ENCODE results near the gene SYPL1. TPM values are rescaled to one million over a fixed set of nuclear protein-coding genes. Genes with fewer than 3 reads are reported as not detected.

SYPL1 gene
- total RNA-seq, 1 experiment from 2014 or later = 39.2 TPM

GRCh38 chr7:106062521-106062931 lies 49.6 kb downstream of the SYPL1 start:
- Histone ChIP-seq H3K79me2 (ENCODE audit: insufficient read depth, low read length) (no peaks in the 10 kb centered on the region), H3K23ac (ENCODE audit: insufficient read length, low read depth, low read length) (no peak overlapping the region), H3K4me2 (ENCODE audit: insufficient read depth, insufficient read length, low read length) (no peak overlapping the region), H2AFZ (ENCODE audit: low read length) (no peak overlapping the region), H3K9ac (ENCODE audit: extremely low read depth, insufficient read length, low read length) (no peak overlapping the region), H2BK120ac (ENCODE audit: low read depth, low read length, poor library complexity, severe bottlenecking) (no peak overlapping the region), H3K9me3 (ENCODE audit: control insufficient read depth, low read depth, low read length) (no peaks in the 10 kb centered on the region), H4K8ac (replicated peaks; ENCODE audit: insufficient read length, low read depth, low read length) (no peak overlapping the region), H3K27ac (ENCODE audit: insufficient read length, low read depth, low read length) (no peak overlapping the region), H2BK15ac (ENCODE audit: low read depth, low read length) (no peak overlapping the region), H2BK5ac (ENCODE audit: insufficient read length, low read length) (no peak overlapping the region), H3K27me3 (ENCODE audit: insufficient read depth, low read length) (no peaks in the 10 kb centered on the region), H4K20me1 (ENCODE audit: control insufficient read depth, insufficient read depth, insufficient read length) (no peaks in the 10 kb centered on the region), H3T11ph (ENCODE audit: low read length) (no peak overlapping the region), H4K5ac (ENCODE audit: insufficient read length, low read depth, low read length) (no peak overlapping the region), H3K4me1 (ENCODE audit: insufficient read depth, low read length) (no peaks in the 10 kb centered on the region), H3K18ac (ENCODE audit: insufficient read length, low read depth, low read length) (no peak overlapping the region), H3K14ac (ENCODE audit: insufficient read depth, low read length) (no peak overlapping the region), H3K4ac (ENCODE audit: low read depth, low read length) (no peak overlapping the region), H4K91ac (ENCODE audit: insufficient read length, low read depth, low read length) (no peak overlapping the region), H2BK12ac (ENCODE audit: insufficient read length, low read depth, low read length) (no peak overlapping the region), H3K23me2 (ENCODE audit: insufficient read length, low read depth, low read length, poor library complexity, severe bottlenecking) (no peaks in the 10 kb centered on the region), H3K79me1 (ENCODE audit: insufficient read depth, low read depth, low read length, poor library complexity, severe bottlenecking) (no peaks in the 10 kb centered on the region), H2BK20ac (ENCODE audit: low read depth, low read length, poor library complexity, severe bottlenecking) (no peak overlapping the region), H2AK5ac (ENCODE audit: insufficient read length, low read length) (no peak overlapping the region), H3K56ac (ENCODE audit: insufficient read length, low read depth, low read length) (no peak overlapping the region)
- TF ChIP-seq CTCF (conservative IDR thresholded peaks at IDR 0.05) = no peak
- Mint-ChIP-seq H3K27ac (peak overlapping the region in 1 of 3 experiments; percentile 39; a peak in 1 of 7 replicates), H3K9me3 (peaks cover 6 to 7% of the 10 kb centered on the region in 2 experiments; a peak in 4 of 5 replicates), H3K27me3 (ENCODE audit: low read depth) (no peaks in the 10 kb centered on the region), H3K36me3 (ENCODE audit: insufficient read depth in 1 of 3, low read depth in 3 of 3) (peaks cover 0 to 7% (median 0%) of the 10 kb centered on the region in 3 experiments; a peak in 4 of 7 replicates), H3K4me3 (no peak overlapping the region), H3K4me1 (peaks cover 15 to 25% of the 10 kb centered on the region in 2 experiments)
- no CpG with 5 or more reads among the region's 2 CpGs for WGBS (ENCODE audit: extremely low coverage, insufficient read length, low lambda C conversion rate)
- no peak for DNase-seq

All from H9 (cell line).